GM19238 (cell line): ENCODE data around the gene P2RX7.

Experiments used
- DNase-seq: peaks from one replicate; pipeline ENCODE4 v3.0.0; 2011; ENCODE audit warnings: low spot score; ENCODE audit not compliant: insufficient read length

P2RX7 gene

GRCh38 chr12:121110211-121110940 lies 22.3 kb upstream of the P2RX7 start:
- DNase-seq = peak; percentile 44

- no peak for DNase-seq
These were observed 21.0 kb upstream of the P2RX7 start for GRCh38 chr12:121111684-121112083.

GRCh38 chr12:121112496-121112895 lies 20.2 kb upstream of the P2RX7 start:
- DNase-seq = no peak

GRCh38 chr12:121113057-121113456 lies 19.6 kb upstream of the P2RX7 start:
- DNase-seq = no peak

- DNase-seq = no peak
These were observed 18.5 kb upstream of the P2RX7 start for GRCh38 chr12:121114019-121114639.

- DNase-seq = no peak
These were observed 17.9 kb upstream of the P2RX7 start for GRCh38 chr12:121114806-121115205.

- no peak for DNase-seq
These were observed 17.1 kb upstream of the P2RX7 start for GRCh38 chr12:121115530-121115929.

GRCh38 chr12:121116318-121117225 lies 16.1 kb upstream of the P2RX7 start:
- no peak for DNase-seq

- no peak for DNase-seq
These were observed 15.4 kb upstream of the P2RX7 start for GRCh38 chr12:121117226-121117777.

GRCh38 chr12:121120323-121120722 lies 12.4 kb upstream of the P2RX7 start:
- no peak for DNase-seq

GRCh38 chr12:121120989-121121755 lies 11.5 kb upstream of the P2RX7 start:
- no peak for DNase-seq

GRCh38 chr12:121121805-121122204 lies 10.9 kb upstream of the P2RX7 start:
- DNase-seq = no peak

GRCh38 chr12:121123488-121123887 lies 9.2 kb upstream of the P2RX7 start:
- no peak for DNase-seq

- no peak for DNase-seq
These were observed 8.1 kb upstream of the P2RX7 start for GRCh38 chr12:121124402-121125109.

GRCh38 chr12:121127501-121127900 lies 5.2 kb upstream of the P2RX7 start:
- no peak for DNase-seq

- peak; percentile 76 for DNase-seq
These were observed 3.5 kb upstream of the P2RX7 start for GRCh38 chr12:121128908-121129810.

- no peak for DNase-seq
These were observed 2.9 kb upstream of the P2RX7 start for GRCh38 chr12:121129811-121130147.

GRCh38 chr12:121130866-121131373 lies 1.8 kb upstream of the P2RX7 start:
- no peak for DNase-seq

GRCh38 chr12:121131941-121132341 lies 735 bp upstream of the P2RX7 start:
- DNase-seq = no peak
